ENCODE results near the gene CENPT. TPM values are rescaled to one million over a fixed set of nuclear protein-coding genes. Genes with fewer than 3 reads are reported as not detected.
A peak's percentile ranks its signal among the peaks of the same experiment; 100 is the strongest.

CENPT gene
- total and polyA plus RNA-seq, 7 donors = 9.6 to 53.7 (median 38.2) TPM

DNA sequence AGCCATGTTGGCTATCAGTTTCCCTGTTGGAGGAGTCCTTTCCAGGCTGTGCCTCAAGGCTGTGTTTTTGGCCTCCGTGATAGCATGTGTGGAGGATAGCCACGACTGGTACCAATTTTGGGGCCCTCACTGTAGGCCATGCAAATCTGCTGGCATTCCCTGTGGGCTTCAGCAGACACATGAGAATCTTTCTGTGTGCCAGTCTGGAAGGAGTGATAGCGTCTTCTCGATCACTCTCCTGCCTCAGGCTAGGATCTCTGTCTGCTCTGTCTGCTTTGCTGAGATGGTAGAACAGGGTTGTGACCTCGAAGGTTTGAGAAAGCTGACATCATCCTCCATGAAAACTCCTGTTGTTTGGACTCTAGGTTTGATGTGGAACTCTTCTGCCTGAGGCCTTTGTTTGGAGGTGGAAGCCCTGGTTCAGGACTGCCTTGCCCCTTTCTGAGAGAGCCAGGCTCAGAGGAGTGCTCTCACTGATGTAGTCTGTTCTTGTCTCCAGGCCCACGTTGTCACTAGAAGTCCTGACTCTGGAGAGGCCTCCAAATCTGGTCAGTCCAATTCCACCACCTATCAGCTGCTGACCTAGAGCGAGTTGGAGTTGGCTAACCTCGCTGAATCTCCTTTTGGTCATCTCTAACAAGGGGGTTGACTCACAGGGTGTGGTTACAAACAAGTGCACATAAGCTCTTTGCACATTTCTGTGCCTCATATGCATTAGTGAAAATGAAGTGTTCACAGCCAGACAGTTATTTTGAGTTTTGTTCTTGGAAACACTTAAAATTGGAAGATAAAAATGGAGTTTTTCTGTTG lies 13.3 kb upstream of the CENPT start:
- peak overlapping the region in 1 of 4 donors; percentile 88 for H3K27ac ChIP-seq
- no peak for TF ChIP-seq EP300 (IDR thresholded peaks at IDR 0.05)
- no peak for TF ChIP-seq CTCF (IDR thresholded peaks at IDR 0.05)
- TF ChIP-seq POLR2A (IDR thresholded peaks at IDR 0.05) = no peak
- TF ChIP-seq POLR2AphosphoS5 (IDR thresholded peaks at IDR 0.05) = no peak
- H3K27me3 ChIP-seq = no peaks in the 10 kb centered on the region
- 80 to 91% methylated on average over 8 of the region's 8 CpGs for WGBS, 2 donors
- H3K9me3 ChIP-seq = no peaks in the 10 kb centered on the region
- no peak overlapping the region for H3K4me3 ChIP-seq
- peaks cover 0 to 13% (median 6%) of the 10 kb centered on the region in 4 donors for H3K36me3 ChIP-seq
- peaks cover 0 to 55% (median 44%) of the 10 kb centered on the region in 4 donors for H3K4me1 ChIP-seq
- intact Hi-C loops (cut with DNase I) = no loop called here
- no peak for DNase-seq

DNA sequence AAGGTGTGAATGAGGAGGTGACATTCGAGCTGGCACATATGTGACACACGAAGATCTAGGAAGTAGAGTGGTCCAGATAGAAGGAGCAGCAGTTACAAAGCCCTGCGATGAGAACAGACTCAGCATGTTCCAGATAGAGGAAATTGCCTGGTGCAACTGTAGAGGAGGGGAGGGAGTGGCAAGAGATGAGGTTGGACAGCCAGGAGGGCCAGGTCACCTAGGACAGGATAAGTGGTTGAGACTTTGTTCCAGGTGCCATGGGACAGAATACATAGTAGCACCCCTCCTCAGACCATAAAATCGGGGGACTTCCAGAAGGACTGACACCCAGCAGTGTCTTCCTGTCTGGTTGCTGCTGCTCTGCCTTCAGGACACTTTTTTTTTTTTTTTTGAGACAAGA lies 11.0 kb upstream of the CENPT start:
- 35 to 62% methylated on average over 4 of the region's 4 CpGs for WGBS, 2 donors
- no peak for DNase-seq
- H3K27ac ChIP-seq = peak overlapping the region; percentile 51 to 73 (median 61)
- TF ChIP-seq CTCF (IDR thresholded peaks at IDR 0.05) (no peak), POLR2AphosphoS5 (IDR thresholded peaks at IDR 0.05) (no peak)
- peaks cover 0 to 13% (median 0%) of the 10 kb centered on the region in 4 donors for H3K36me3 ChIP-seq
- no peaks in the 10 kb centered on the region for H3K9me3 ChIP-seq
- H3K27me3 ChIP-seq = no peaks in the 10 kb centered on the region
- peaks cover 0 to 58% (median 46%) of the 10 kb centered on the region in 4 donors for H3K4me1 ChIP-seq
- no peak overlapping the region for H3K4me3 ChIP-seq
- intact Hi-C loops (cut with DNase I) = no loop called here

DNA sequence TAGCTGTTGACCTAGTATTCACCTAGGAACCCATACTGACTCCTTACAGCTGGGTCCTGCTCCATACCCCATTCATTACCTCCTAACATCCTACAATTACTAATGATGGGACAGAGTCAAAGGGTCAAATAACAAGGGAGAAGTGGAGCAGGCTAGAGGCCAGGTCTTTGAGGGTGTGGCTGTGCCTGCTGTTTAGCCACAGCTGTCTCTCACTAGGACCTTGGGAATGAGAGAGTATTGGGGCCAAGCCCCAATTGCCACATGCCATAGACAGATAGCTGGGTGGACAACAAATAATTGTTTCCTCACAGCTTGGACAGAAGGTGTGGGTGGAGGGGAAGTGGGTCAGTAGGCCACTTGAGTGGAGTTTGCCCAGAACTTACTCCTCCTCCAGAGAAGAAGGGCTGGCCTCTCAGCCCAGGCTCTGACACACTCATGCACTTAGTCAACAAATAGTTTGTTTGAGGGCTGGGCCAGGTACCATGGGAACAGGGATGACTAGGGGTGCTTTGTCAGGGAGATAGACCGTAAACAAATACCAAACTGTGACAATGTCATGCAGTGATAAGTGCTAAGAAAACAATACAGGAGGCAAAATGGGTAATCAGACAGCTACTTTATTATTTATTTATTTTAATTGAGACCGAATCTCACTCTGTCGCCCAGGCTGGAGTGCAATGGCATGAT lies 10.2 kb upstream of the CENPT start:
- peaks cover 0 to 50% (median 37%) of the 10 kb centered on the region in 4 donors for H3K4me1 ChIP-seq

GRCh38 chr16:67856927-67857546 lies 9.5 kb upstream of the CENPT start:
- Histone ChIP-seq H3K4me3 (no peak overlapping the region), H3K27ac (peak overlapping the region; percentile 10 to 65 (median 50)), H3K36me3 (peaks cover 0 to 13% (median 0%) of the 10 kb centered on the region in 4 donors), H3K27me3 (no peaks in the 10 kb centered on the region), H3K9me3 (no peaks in the 10 kb centered on the region), H3K4me1 (peaks cover 0 to 44% (median 32%) of the 10 kb centered on the region in 4 donors)
- intact Hi-C loops (cut with DNase I) = no loop called here
- no peak for TF ChIP-seq POLR2AphosphoS5 (IDR thresholded peaks at IDR 0.05)
- TF ChIP-seq POLR2A (IDR thresholded peaks at IDR 0.05) = no peak
- no peak for TF ChIP-seq CTCF (IDR thresholded peaks at IDR 0.05)
- no peak for TF ChIP-seq EP300 (IDR thresholded peaks at IDR 0.05)
- 86 to 92% methylated on average over 5 of the region's 5 CpGs for WGBS, 2 donors
- DNase-seq = no peak

More for the DNA sequence above, 10.2 kb upstream of the CENPT start:
- Histone ChIP-seq H3K36me3 (peaks cover 0 to 13% (median 0%) of the 10 kb centered on the region in 4 donors), H3K27ac (peak overlapping the region; percentile 51 to 73 (median 64)), H3K4me3 (no peak overlapping the region), H3K9me3 (no peaks in the 10 kb centered on the region), H3K27me3 (no peaks in the 10 kb centered on the region)
- intact Hi-C loops (cut with DNase I) = no loop called here
- peak in 3 of 4 donors; percentile 14 to 57 (median 24) for TF ChIP-seq POLR2AphosphoS5 (IDR thresholded peaks at IDR 0.05)
- TF ChIP-seq EP300 (IDR thresholded peaks at IDR 0.05) = no peak
- TF ChIP-seq POLR2A (IDR thresholded peaks at IDR 0.05) = no peak
- TF ChIP-seq CTCF (IDR thresholded peaks at IDR 0.05) = no peak
- WGBS, 2 donors = 10 to 65% methylated on average over 3 of the region's 3 CpGs
- peak; percentile 91 for DNase-seq
